GM21825 (cell line): ENCODE results near the gene ZNF10.

ENCODE experiments used
- ATAC-seq: cut with Tn5 transposase; IDR thresholded peaks from one replicate; pipeline ENCODE4 v1.9.1; 2021; ENCODE audit warnings: mild to moderate bottlenecking, moderate library complexity; ENCODE audit not compliant: unreplicated experiment

The ZNF10 gene

GRCh38 chr12:133130038-133130807 lies at the start of gene ZNF10, which contains the start of gene ZNF891:
TSS of gene ZNF10 (plus strand) at chr12:133130627. CDS start at chr12:133144493, 13,866 bp downstream.
TSS of gene ZNF891 (minus strand) at chr12:133130274. CDS start at chr12:133121918, 8,356 bp downstream.
- ATAC-seq, result peak; percentile 91

- no peak for ATAC-seq
Observed at GRCh38 chr12:133081159-133081780, 49.2 kb upstream of the ZNF10 start.

GRCh38 chr12:133083345-133083744 lies 47.1 kb upstream of the ZNF10 start:
- no peak for ATAC-seq

DNA sequence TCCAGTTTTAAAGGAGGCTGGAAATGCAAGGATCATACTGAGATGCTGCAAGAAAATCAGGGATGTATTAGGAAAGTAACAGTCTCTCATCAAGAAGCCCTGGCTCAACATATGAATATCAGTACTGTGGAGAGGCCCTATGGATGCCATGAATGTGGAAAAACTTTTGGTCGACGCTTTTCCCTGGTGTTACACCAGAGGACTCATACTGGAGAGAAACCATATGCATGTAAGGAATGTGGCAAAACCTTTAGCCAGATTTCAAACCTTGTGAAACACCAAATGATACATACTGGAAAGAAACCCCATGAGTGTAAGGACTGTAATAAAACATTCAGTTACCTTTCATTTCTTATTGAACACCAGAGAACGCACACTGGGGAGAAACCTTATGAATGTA lies 24.8 kb upstream of the ZNF10 start:
- ATAC-seq, result no peak

GRCh38 chr12:133106253-133106652 lies 24.2 kb upstream of the ZNF10 start:
- ATAC-seq, result no peak

GRCh38 chr12:133107121-133107520 lies 23.3 kb upstream of the ZNF10 start:
- no peak for ATAC-seq

DNA sequence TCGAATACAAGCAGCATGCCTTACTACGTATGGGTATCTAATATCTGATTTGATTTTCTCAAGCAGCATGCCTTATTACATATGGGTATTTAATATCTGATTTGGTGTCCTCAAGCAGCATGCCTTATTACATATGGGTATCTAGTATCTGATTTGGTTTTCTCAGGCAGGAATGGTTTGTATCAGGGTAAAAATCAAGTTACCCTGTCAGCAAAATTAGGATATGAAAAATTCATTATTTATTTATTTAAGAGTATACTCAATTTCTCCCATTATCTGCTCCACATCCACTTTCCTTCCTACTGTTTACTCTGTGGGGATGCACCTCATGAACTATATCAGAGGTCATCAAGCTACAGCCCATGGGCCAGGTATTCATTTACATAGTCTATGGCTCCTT lies 22.3 kb upstream of the ZNF10 start:
- no peak for ATAC-seq

GRCh38 chr12:133120385-133121191 lies 9.8 kb upstream of the ZNF10 start:
- ATAC-seq, result no peak

- no peak for ATAC-seq
Observed at GRCh38 chr12:133124674-133125073, 5.8 kb upstream of the ZNF10 start.

DNA sequence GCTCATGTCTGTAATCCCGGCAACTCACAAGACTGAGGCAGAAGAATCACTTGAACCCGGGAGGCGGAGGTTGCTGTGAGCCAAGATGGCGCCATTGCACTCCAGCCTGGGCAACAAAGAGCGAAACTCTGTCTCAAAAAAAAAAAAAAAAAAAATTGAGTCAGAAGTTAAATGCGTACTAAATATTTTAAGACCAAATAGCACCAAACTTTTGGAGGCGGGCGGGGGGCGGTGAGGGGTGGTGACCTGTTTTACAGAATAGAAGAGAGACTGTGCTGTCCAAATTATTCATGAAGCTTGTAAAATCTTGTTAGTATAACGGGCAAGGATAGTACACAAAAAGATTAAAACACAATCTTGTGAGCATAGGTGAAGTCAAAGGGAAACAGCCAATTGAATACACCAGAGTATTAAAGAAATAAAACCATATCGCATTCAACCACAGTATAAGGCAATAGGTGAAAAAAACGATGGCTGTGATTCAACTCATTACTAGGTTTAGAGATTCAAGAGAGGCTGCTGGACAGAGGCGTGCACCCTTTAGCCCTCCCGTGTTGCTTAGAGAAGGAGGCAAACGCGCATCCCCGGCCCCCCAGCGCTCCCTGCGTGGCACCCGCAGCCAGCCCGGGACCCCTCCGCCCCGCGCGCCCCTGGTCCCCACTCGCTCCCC lies 924 bp upstream of the ZNF10 start:
- ATAC-seq, result no peak

- ATAC-seq, result peak; percentile 5
Observed at GRCh38 chr12:133130808-133131128, 341 bp downstream of the ZNF10 start.

- ATAC-seq, result no peak
Observed at GRCh38 chr12:133135747-133136146, 5.3 kb downstream of the ZNF10 start.

DNA sequence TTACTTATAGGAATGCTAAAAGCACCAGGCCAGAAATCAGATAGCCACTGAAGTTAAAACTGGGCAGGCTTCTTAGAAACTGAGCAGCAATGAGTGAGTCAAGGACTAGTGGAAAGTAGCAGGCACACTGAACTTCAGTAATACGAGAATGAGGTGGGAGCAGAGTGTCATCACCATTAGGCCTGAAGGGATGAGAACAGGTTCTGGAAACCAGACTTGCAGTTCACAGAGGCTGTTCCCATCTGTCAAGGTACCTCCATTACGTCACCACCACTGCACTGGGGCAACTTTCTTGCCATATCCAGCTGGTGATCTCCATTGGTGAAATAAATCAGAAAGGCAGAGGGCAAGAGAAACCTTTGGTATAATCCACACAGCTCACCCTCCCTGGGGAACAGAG lies 15.6 kb downstream of the ZNF10 start:
- ATAC-seq, result no peak

DNA sequence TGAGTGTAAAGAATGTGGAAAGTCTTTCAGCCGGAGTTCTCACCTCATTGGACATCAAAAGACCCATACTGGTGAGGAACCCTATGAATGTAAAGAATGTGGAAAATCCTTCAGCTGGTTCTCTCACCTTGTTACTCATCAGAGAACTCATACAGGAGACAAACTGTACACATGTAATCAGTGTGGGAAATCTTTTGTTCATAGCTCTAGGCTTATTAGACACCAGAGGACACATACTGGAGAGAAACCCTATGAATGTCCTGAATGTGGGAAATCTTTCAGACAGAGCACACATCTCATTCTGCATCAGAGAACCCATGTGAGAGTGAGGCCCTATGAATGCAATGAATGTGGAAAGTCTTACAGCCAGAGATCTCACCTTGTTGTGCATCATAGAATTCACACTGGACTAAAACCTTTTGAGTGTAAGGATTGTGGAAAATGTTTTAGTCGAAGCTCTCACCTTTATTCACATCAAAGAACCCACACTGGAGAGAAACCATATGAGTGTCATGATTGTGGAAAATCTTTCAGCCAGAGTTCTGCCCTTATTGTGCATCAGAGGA lies 25.8 kb downstream of the ZNF10 start:
- ATAC-seq, result no peak

DNA sequence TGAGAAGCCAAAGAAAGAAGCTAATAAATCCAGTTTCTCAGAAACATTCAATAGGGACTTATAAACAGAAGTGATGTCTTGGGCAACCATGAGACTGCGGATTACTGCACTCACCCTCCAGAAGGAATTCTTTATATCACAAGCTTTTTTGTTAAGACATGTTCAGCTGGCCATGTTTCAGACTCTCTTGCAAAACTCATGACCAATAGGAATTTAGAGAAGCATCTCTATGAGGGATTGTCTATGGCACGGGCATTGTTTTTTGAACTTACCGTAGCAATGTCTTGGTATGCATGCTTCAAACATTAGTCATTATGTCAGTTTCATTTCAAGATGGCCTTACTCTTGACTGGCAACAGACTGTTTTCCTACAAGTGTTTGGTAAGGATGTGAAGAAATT lies 35.3 kb downstream of the ZNF10 start:
- ATAC-seq, result no peak

DNA sequence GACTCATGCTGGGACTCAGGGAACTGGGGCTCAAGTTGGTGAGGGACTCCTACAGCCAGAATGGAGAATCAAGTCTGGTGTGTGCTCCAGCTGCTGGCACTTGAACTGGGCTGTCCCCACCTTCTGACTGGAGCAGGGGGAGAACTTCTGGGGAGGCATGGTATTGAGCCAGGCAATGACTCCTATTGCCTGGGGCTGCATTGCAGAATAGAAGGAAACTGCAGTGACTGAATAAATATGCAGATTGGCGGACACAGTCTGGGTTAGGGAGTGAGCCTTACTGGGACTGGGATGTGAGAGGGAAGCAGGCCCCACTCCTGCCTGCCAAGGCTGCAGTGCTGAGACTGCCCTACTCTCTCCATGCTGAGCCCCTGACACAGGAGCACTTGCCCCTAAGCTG lies 42.1 kb downstream of the ZNF10 start:
- ATAC-seq, result no peak

GRCh38 chr12:133174901-133175300 lies 44.5 kb downstream of the ZNF10 start:
- no peak for ATAC-seq

DNA sequence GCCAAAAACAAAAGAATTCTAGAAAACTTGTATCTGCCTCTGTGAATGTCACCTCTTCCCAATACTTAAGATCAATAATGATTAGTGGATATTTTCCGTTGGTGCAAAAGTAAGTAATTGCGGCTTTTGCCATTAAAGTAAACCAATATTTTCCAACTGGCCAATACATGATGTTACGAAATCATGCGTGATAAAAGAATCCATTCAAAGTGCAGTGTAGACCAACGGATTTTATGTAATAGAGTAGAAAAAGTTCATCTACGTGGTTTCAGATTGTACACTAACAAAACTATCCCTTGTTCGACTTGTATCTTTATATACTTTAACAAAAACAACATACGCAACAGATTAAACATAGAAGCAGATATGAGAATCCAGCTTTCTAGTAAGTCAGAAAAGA lies 50.2 kb downstream of the ZNF10 start:
- no peak for ATAC-seq

DNA sequence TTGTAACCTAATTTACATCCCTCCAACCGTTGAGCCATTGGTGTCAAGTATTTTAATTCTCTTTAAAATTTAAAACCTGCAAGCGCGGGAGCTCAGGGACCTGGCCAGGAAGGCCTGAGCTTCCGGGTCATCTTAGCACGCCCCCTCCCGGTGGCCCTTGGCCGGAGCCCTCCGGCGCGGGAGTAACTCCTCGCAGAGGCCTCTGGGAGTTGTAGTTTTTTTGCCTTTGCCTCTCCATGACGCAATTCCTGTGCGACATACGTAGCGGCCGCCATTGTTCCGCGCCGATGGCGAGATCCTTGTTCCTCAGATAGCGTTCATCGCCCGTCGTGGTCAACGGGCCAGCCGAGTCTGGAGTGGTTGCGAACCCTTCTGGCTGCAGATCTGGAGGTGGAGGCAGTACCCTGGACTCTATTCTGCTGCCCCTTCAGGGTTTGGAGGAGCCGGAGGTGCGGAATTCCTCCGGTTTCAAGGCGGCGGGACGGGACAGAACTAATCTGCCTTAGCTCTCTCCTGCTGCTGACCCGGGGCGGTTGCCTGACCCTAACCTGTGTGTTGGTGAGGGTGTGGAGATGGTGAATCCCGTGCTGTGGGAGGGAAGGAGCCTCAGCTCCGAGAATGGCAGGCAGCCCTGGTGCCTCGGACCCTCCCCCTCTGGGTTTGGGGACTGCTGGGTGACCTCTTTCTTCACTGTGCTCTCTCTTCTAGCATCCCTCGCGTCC lies 51.0 kb downstream of the ZNF10 start, which contains the start of gene ZNF268:
Gene ZNF268, plus strand, starts transcription at position 258 of the 722 bp plus-strand sequence. CDS start 503 bp downstream, outside the sequence.
- peak; percentile 91 for ATAC-seq

DNA sequence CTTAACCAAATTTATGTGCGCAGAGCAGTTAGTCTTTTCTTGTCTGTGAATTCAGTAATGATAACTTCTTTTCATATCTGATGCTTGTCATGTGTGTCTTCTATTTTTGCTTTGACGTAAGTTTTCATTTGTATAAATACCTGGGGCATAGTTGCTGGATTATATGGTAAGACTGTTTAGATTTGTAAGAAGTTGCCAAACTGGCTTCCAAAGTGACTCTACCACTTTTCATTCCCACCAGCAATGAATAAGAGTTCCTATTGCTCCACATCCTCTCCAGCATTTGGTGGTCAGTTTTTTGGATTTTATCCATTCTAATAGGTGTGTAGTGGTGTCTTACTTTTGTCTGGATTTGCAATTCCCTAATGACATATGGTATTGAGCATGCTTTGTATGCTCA lies 59.7 kb downstream of the ZNF10 start:
- ATAC-seq, result no peak
